ENCODE measurements around the gene USP6. TPM values are rescaled to one million over a fixed set of nuclear protein-coding genes. Genes with fewer than 3 reads are reported as not detected.
"Not testable (repeated sequence)": the region's sequence is repeated elsewhere in the genome, so short reads cannot be mapped to it uniquely, and the experiment has no call there.

USP6 gene
- total RNA-seq, 1 donor from 2014 or later = 0.02 TPM

GRCh38 chr17:5126719-5127488 lies 11.1 kb downstream of the USP6 start:
- no peak overlapping the region for H3K4me3 Mint-ChIP-seq
- H3K36me3 Mint-ChIP-seq (ENCODE audit: low read depth) = no peaks in the 10 kb centered on the region
- no peaks in the 10 kb centered on the region for H3K9me3 Mint-ChIP-seq
- no peak overlapping the region for H3K27ac Mint-ChIP-seq
- intact Hi-C loops (cut with micrococcal nuclease) = no loop called here
- no peak for DNase-seq
- H3K27me3 Mint-ChIP-seq = peaks cover 14% of the 10 kb centered on the region
- H3K4me1 Mint-ChIP-seq = no peaks in the 10 kb centered on the region

DNA sequence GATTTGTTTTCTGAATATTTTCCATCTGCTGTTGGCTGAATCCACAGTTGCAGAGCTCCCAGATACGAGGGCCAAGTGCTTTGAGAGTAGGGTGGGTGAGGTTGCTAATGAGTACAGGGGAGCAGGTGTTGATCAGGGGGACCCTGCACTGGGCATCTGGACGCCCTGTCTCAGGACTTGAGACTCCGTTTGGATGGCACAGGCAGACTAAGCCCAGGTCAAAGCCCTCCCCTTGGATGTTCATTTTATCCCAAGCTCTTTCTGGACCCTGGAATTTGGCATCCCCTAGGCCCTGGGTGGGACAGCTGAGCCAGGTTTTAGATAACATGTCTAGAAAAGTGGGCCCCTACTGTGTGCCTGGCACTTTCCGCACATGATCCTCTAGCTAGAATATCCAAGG lies 12.1 kb downstream of the USP6 start:
- no peaks in the 10 kb centered on the region for H3K36me3 Mint-ChIP-seq (ENCODE audit: low read depth)
- H3K27me3 Mint-ChIP-seq = peaks cover 10% of the 10 kb centered on the region
- no peaks in the 10 kb centered on the region for H3K4me1 Mint-ChIP-seq
- H3K4me3 Mint-ChIP-seq = no peak overlapping the region
- intact Hi-C loops (cut with micrococcal nuclease) = no loop called here
- DNase-seq = no peak
- no peaks in the 10 kb centered on the region for H3K9me3 Mint-ChIP-seq
- H3K27ac Mint-ChIP-seq = no peak overlapping the region

GRCh38 chr17:5128387-5128786 lies 12.6 kb downstream of the USP6 start:
- H3K27ac Mint-ChIP-seq; H3K4me1 Mint-ChIP-seq; intact Hi-C loops (cut with micrococcal nuclease); H3K9me3 Mint-ChIP-seq; H3K36me3 Mint-ChIP-seq (ENCODE audit: low read depth); H3K4me3 Mint-ChIP-seq; DNase-seq: not testable (repeated sequence)
- peaks cover 10% of the 10 kb centered on the region for H3K27me3 Mint-ChIP-seq

DNA sequence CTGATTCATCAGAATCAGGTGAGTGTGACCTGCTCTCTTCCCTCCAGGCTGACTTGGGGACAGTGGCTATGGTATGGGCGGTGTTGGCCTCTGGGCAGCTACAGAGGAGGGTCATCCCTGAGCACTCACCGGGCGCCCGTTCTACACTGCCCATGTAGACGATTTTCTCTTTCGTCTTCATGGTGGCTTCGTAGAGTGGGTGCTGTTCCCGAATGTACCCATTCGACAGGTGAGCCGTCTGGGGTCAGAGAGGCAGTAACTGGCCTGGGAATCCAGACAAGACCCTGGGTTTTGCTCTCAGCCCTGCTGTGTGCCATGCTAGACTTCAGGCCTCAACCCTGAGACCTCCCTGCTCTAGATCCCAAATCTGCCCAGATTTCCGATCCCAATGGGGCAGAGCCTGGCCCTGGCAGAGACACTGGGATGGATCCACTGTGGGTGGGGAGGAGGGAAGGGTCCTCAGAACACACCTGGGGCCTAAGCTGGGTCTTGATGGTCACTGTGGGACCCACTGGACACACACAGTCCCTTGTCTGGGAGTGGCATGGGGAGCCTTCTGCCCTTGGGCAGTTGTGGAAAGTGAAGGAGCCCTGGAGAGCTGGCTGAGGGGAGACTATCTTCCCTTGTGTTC lies 13.2 kb downstream of the USP6 start:
- Mint-ChIP-seq H3K27ac (no peak overlapping the region), H3K4me1 (no peaks in the 10 kb centered on the region), H3K4me3 (no peak overlapping the region), H3K36me3 (ENCODE audit: low read depth) (no peaks in the 10 kb centered on the region), H3K9me3 (no peaks in the 10 kb centered on the region), H3K27me3 (peaks cover 5% of the 10 kb centered on the region)
- DNase-seq = no peak
- intact Hi-C loops (cut with micrococcal nuclease) = no loop called here

GRCh38 chr17:5129770-5130169 lies 13.9 kb downstream of the USP6 start:
- H3K4me1 Mint-ChIP-seq; H3K4me3 Mint-ChIP-seq; H3K36me3 Mint-ChIP-seq (ENCODE audit: low read depth); intact Hi-C loops (cut with micrococcal nuclease); H3K27me3 Mint-ChIP-seq; H3K9me3 Mint-ChIP-seq; DNase-seq; H3K27ac Mint-ChIP-seq: not testable (repeated sequence)

GRCh38 chr17:5130261-5130660 lies 14.4 kb downstream of the USP6 start:
- H3K27ac Mint-ChIP-seq; intact Hi-C loops (cut with micrococcal nuclease); H3K9me3 Mint-ChIP-seq; H3K4me3 Mint-ChIP-seq; H3K27me3 Mint-ChIP-seq; DNase-seq; H3K4me1 Mint-ChIP-seq; H3K36me3 Mint-ChIP-seq (ENCODE audit: low read depth): not testable (repeated sequence)

GRCh38 chr17:5130687-5131086 lies 14.9 kb downstream of the USP6 start:
- H3K27ac Mint-ChIP-seq; H3K9me3 Mint-ChIP-seq; H3K4me3 Mint-ChIP-seq; DNase-seq; H3K36me3 Mint-ChIP-seq (ENCODE audit: low read depth); H3K27me3 Mint-ChIP-seq; H3K4me1 Mint-ChIP-seq; intact Hi-C loops (cut with micrococcal nuclease): not testable (repeated sequence)

DNA sequence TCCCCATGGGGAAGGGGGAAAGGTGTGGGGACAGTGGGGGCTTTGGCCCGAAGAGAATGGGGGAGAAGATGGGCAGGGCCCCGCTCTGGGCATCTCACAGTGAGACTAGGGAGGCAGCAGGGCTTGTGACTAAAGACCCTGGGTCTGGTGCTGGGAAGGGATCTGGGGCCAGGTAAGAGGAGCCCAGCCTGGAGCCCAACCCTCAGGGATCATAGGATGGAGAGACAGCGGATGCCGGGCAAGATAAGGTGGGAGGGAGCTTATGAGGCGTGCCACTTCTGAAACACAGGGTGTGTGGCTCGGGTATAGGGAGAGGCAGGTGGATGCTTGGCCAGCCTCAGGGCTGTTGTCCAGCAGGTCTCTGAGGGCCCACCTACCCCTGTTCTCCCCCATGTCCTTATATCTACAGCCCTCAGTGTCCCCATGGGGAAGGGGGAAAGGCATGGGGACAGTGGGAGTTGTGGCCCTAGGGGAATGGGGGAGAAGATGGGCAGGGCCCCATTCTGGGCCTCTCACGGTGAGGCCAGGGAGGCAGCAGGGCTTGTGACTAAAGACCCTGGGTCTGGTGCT lies 15.4 kb downstream of the USP6 start:
- Mint-ChIP-seq H3K36me3 (ENCODE audit: low read depth) (no peaks in the 10 kb centered on the region), H3K27ac (no peak overlapping the region), H3K9me3 (no peaks in the 10 kb centered on the region), H3K27me3 (no peaks in the 10 kb centered on the region), H3K4me3 (no peak overlapping the region), H3K4me1 (no peaks in the 10 kb centered on the region)
- DNase-seq = no peak
- intact Hi-C loops (cut with micrococcal nuclease) = no loop called here

DNA sequence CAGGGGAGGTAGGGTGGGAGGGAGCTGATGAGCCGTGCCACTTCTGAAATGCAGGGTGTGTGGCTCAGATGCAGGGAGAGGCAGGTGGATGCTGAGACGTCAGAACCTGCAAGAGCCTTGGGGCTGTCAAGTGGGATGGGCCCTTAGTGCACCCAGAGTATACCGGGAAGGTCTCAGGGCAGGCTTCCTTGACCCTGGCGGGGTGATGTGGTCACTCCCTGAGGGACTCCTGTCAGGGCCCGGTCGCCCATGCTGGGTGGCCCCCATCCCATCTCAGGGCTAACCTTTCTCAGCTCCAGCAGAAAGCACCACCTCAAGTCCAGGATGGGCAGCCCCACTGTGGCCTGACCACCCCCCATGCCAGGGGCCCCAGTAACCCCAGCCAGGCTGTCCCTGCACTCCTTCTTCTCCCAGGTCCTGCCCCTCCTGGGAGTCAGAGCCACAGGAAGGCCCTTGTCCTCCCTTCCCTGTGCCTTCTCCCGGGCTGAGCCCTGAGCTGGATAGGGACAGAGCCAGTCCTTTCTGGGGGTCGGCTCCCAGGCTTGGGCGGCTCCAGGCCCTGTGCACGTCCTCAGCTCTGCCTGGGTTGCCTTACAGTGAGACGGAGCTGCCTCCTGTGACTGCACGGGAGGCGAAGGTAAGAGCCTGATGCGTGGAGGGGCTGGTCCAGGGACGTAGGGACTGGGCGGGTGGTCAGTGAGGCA lies 16.1 kb downstream of the USP6 start:
- H3K27ac Mint-ChIP-seq; H3K36me3 Mint-ChIP-seq (ENCODE audit: low read depth); DNase-seq; intact Hi-C loops (cut with micrococcal nuclease); H3K4me3 Mint-ChIP-seq; H3K27me3 Mint-ChIP-seq; H3K4me1 Mint-ChIP-seq; H3K9me3 Mint-ChIP-seq: not testable (repeated sequence)

GRCh38 chr17:5132503-5133225 lies 16.8 kb downstream of the USP6 start:
- H3K27ac Mint-ChIP-seq; intact Hi-C loops (cut with micrococcal nuclease); H3K27me3 Mint-ChIP-seq; H3K4me1 Mint-ChIP-seq; DNase-seq; H3K4me3 Mint-ChIP-seq; H3K36me3 Mint-ChIP-seq (ENCODE audit: low read depth); H3K9me3 Mint-ChIP-seq: not testable (repeated sequence)

GRCh38 chr17:5133311-5133710 lies 17.5 kb downstream of the USP6 start:
- no peaks in the 10 kb centered on the region for H3K9me3 Mint-ChIP-seq
- no peak overlapping the region for H3K4me3 Mint-ChIP-seq
- H3K36me3 Mint-ChIP-seq (ENCODE audit: low read depth) = no peaks in the 10 kb centered on the region
- no peaks in the 10 kb centered on the region for H3K27me3 Mint-ChIP-seq
- no peak for DNase-seq
- no peak overlapping the region for H3K27ac Mint-ChIP-seq
- H3K4me1 Mint-ChIP-seq = no peaks in the 10 kb centered on the region
- intact Hi-C loops (cut with micrococcal nuclease) = no loop called here

GRCh38 chr17:5133961-5134360 lies 18.1 kb downstream of the USP6 start:
- H3K4me1 Mint-ChIP-seq; DNase-seq; H3K27ac Mint-ChIP-seq; H3K36me3 Mint-ChIP-seq (ENCODE audit: low read depth); H3K4me3 Mint-ChIP-seq; H3K9me3 Mint-ChIP-seq; intact Hi-C loops (cut with micrococcal nuclease); H3K27me3 Mint-ChIP-seq: not testable (repeated sequence)

DNA sequence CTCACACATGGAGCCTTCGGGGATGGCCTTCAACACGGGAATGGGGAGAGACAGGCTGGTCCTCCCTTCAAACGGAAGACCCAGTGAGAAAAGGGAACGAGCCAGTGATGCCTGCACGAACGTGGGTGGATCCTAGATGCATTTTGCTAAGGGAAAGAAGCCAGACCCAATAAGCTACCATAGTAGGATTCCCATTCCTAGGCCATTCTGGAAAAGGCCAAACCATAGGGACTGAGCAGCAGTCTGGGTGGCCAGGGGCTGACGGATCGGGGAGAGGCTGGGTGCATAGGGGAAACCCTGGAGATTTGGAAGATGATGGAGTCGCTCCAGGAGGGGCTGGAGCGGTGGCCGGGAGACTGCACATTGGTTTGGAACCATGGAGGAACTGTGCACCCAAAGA lies 18.7 kb downstream of the USP6 start:
- H3K36me3 Mint-ChIP-seq (ENCODE audit: low read depth); intact Hi-C loops (cut with micrococcal nuclease); H3K9me3 Mint-ChIP-seq; H3K4me3 Mint-ChIP-seq; H3K27me3 Mint-ChIP-seq; H3K4me1 Mint-ChIP-seq; H3K27ac Mint-ChIP-seq: not testable (repeated sequence)
- peak; percentile 43 for DNase-seq

Data from activated CD4-positive, alpha-beta T cell treated with anti-CD3 and anti-CD28 coated beads, Interleukin-2, amount 10 ng/mL, durations not matched to agents 24 days and 14 days (primary cell).